H1 (cell line): ENCODE results near the gene RAD9A. TPM values are rescaled to one million over a fixed set of nuclear protein-coding genes. Genes with fewer than 3 reads are reported as not detected.

Source experiments
- CTCF ChIA-PET: fragments of 300-600 bp; sonication (Branson Sonifier 250); formaldehyde crosslinking; loops from one replicate; lab custom pipeline; 2021; ENCODE audit not compliant: partially characterized antibody; lab: Charles Lee
- POLR2A ChIA-PET: fragments of 300-600 bp; sonication (Branson Sonifier 250); formaldehyde crosslinking; loops from one replicate; lab custom pipeline; 2021; ENCODE audit warnings: inconsistent platforms; ENCODE audit not compliant: partially characterized antibody; lab: Charles Lee
- DNase-seq, 2 experiments: peaks; one replicate each; pipeline versions ENCODE4 v3.0.0 to v3.0.0-alpha.2; 2010 to 2022; ENCODE audit warnings: low spot score in 2 of 2, low read depth in 1 of 2, mixed read lengths in 1 of 2
- FAIRE-seq: peaks from 2 replicates; lab custom pipeline; 2011; peaks lifted over from hg19 to GRCh38; lab: Jason Lieb, UNC
- H2AFZ ChIP-seq: 2 replicates; pipeline ENCODE4 v1.8.1; 2012; ENCODE audit warnings: low read length, inconsistent platforms
- H2AK5ac ChIP-seq: 2 replicates; pipeline ENCODE4 v1.6.1; 2013; ENCODE audit warnings: low read depth, low read length
- H2BK120ac ChIP-seq: replicated peaks from 2 replicates; pipeline ENCODE3; 2013; ENCODE audit warnings: low read depth, low read length, inconsistent platforms
- H2BK12ac ChIP-seq: 2 replicates; pipeline ENCODE4 v1.6.1; 2013; ENCODE audit warnings: low read depth, low read length
- H2BK15ac ChIP-seq: 2 replicates; pipeline ENCODE4 v1.6.1; 2013; ENCODE audit warnings: low read length
- H2BK20ac ChIP-seq: 2 replicates; pipeline ENCODE4 v1.6.1; 2013; ENCODE audit warnings: low read length
- H2BK5ac ChIP-seq: 2 replicates; pipeline ENCODE4 v1.6.1; 2013; ENCODE audit warnings: low read depth, low read length
- H3K14ac ChIP-seq: 2 replicates; pipeline ENCODE4 v1.6.1; 2013; ENCODE audit warnings: inconsistent platforms; ENCODE audit not compliant: insufficient read length
- H3K18ac ChIP-seq: 2 replicates; pipeline ENCODE4 v1.6.1; 2013; ENCODE audit warnings: low read length; ENCODE audit errors: extremely low read depth
- H3K23ac ChIP-seq: 2 replicates; pipeline ENCODE4 v1.6.1; 2013; ENCODE audit warnings: inconsistent platforms; ENCODE audit not compliant: insufficient read length
- H3K23me2 ChIP-seq: 2 replicates; pipeline ENCODE4 v1.6.1; 2013; ENCODE audit warnings: low read depth, low read length
- H3K27ac ChIP-seq: 2 replicates; pipeline ENCODE4 v1.6.1; 2011; ENCODE audit warnings: low read depth, low read length, inconsistent platforms
- H3K27me3 ChIP-seq, 4 experiments: replicated peaks in 1 of 4; 1 replicate in 1 of 4; 2 replicates in 3 of 4; pipeline versions ENCODE4 v1.6.1 to v1.8.1; 2011 to 2013; ENCODE audit warnings: low read length in 3 of 4, mild to moderate bottlenecking in 3 of 4, inconsistent platforms in 2 of 4, mixed read lengths in 2 of 4, moderate library complexity in 1 of 4; ENCODE audit not compliant: control insufficient read depth in 3 of 4, insufficient read depth in 3 of 4; ENCODE audit errors: extremely low read depth in 1 of 4
- H3K36me3 ChIP-seq, 4 experiments: 2 replicates each; pipeline versions ENCODE4 v1.6.1 to v1.8.1; 2011 to 2013; ENCODE audit warnings: mild to moderate bottlenecking in 4 of 4, low read length in 3 of 4, moderate library complexity in 2 of 4, control low read depth in 1 of 4, inconsistent platforms in 1 of 4; ENCODE audit not compliant: insufficient read depth in 4 of 4, control insufficient read depth in 2 of 4
- H3K4ac ChIP-seq: replicated peaks from 2 replicates; pipeline ENCODE3; 2013; ENCODE audit warnings: low read length, low read depth, mixed read lengths, inconsistent platforms; ENCODE audit not compliant: insufficient read length
- H3K4me1 ChIP-seq, 4 experiments: replicated peaks in 1 of 4; 1 replicate in 1 of 4; 2 replicates in 3 of 4; pipeline versions ENCODE4 v1.6.1 to v1.8.1; 2011 to 2013; ENCODE audit warnings: low read length in 3 of 4, inconsistent platforms in 2 of 4, mixed read lengths in 1 of 4; ENCODE audit not compliant: insufficient read depth in 4 of 4, control insufficient read depth in 3 of 4
- H3K4me2 ChIP-seq, 2 experiments: 2 replicates each; pipeline versions ENCODE4 v1.6.1 to v1.8.1; 2011 to 2013; ENCODE audit warnings: low read depth in 2 of 2, low read length in 2 of 2, control low read depth in 1 of 2, inconsistent platforms in 1 of 2, mild to moderate bottlenecking in 1 of 2; ENCODE audit not compliant: insufficient read depth in 1 of 2
- H3K4me3 ChIP-seq, 4 experiments: fragments of 200-600, 300-600 bp in 1 of 4; sonication (generic), shearing (Covaris generic), sonication (Bioruptor Twin) in 1 of 4; 2 replicates each; pipeline versions ENCODE4 v1.5.1 to v1.8.1; 2011 to 2016; ENCODE audit warnings: low read length in 4 of 4, low read depth in 3 of 4, control low read depth in 2 of 4, inconsistent platforms in 2 of 4, mild to moderate bottlenecking in 2 of 4, mixed read lengths in 1 of 4, moderate library complexity in 1 of 4; ENCODE audit not compliant: insufficient read depth in 2 of 4; ENCODE audit errors: extremely low read depth in 1 of 4
- H3K56ac ChIP-seq: replicated peaks from 2 replicates; pipeline ENCODE3; 2013; ENCODE audit warnings: low read depth, mild to moderate bottlenecking, mixed read lengths, low read length, inconsistent platforms; ENCODE audit not compliant: insufficient read length
- H3K79me1 ChIP-seq: 2 replicates; pipeline ENCODE4 v1.6.1; 2013; ENCODE audit warnings: low read depth, low read length, control low read depth
- H3K79me2 ChIP-seq, 2 experiments: 2 replicates each; pipeline versions ENCODE4 v1.6.1 to v1.8.1; 2012 to 2013; ENCODE audit warnings: low read length in 2 of 2, mild to moderate bottlenecking in 2 of 2, inconsistent platforms in 1 of 2; ENCODE audit not compliant: insufficient read depth in 2 of 2, control insufficient read depth in 1 of 2
- H3K9ac ChIP-seq, 4 experiments: replicated peaks in 1 of 4; 1 replicate in 1 of 4; 2 replicates in 3 of 4; pipeline versions ENCODE4 v1.6.1 to v1.8.1; 2011 to 2013; ENCODE audit warnings: low read depth in 3 of 4, low read length in 3 of 4, control low read depth in 2 of 4, mild to moderate bottlenecking in 2 of 4, moderate library complexity in 2 of 4, inconsistent platforms in 1 of 4; ENCODE audit errors: extremely low read depth in 1 of 4
- H3K9me3 ChIP-seq, 2 experiments: 2 replicates each; pipeline versions ENCODE4 v1.6.1 to v1.8.1; 2012 to 2013; ENCODE audit warnings: mild to moderate bottlenecking in 2 of 2, moderate library complexity in 2 of 2, control low read depth in 1 of 2, inconsistent platforms in 1 of 2, low read depth in 1 of 2, low read length in 1 of 2, mixed read lengths in 1 of 2; ENCODE audit not compliant: insufficient read depth in 2 of 2
- H4K20me1 ChIP-seq, 2 experiments: replicated peaks in 1 of 2; 2 replicates each; pipeline versions ENCODE3 to v1.8.1; 2011 to 2013; ENCODE audit warnings: inconsistent platforms in 2 of 2, low read length in 2 of 2, mild to moderate bottlenecking in 1 of 2; ENCODE audit not compliant: insufficient read depth in 2 of 2, control insufficient read depth in 1 of 2
- H4K5ac ChIP-seq: 2 replicates; pipeline ENCODE4 v1.6.1; 2013; ENCODE audit warnings: low read length, low read depth, mixed read lengths, inconsistent platforms; ENCODE audit not compliant: insufficient read length
- H4K8ac ChIP-seq: 2 replicates; pipeline ENCODE4 v1.8.0; 2013; ENCODE audit warnings: mild to moderate bottlenecking, moderate library complexity, low read length, inconsistent platforms; ENCODE audit not compliant: insufficient read depth; ENCODE audit errors: extremely low read depth
- H4K91ac ChIP-seq: replicated peaks from 2 replicates; pipeline ENCODE3; 2013; ENCODE audit warnings: low read length, mixed read lengths, inconsistent platforms; ENCODE audit not compliant: insufficient read length
- BCL11A ChIP-seq, 2 experiments: IDR thresholded peaks; one replicate each; pipeline ENCODE4 v1.6.1; 2011; ENCODE audit warnings: low read depth in 2 of 2, low read length in 2 of 2, mild to moderate bottlenecking in 2 of 2
- WGBS, 2 experiments: shearing (Covaris generic) in 1 of 2; methylation state at CpG; one replicate each; pipeline versions ENCODE4 v1.1.6 to v1.1.7; 2013 to 2015; ENCODE audit warnings: low lambda C conversion rate in 2 of 2, mixed read lengths in 2 of 2, inconsistent platforms in 1 of 2, low coverage in 1 of 2, missing lambda C conversion rate in 1 of 2; ENCODE audit not compliant: insufficient replicate concordance in 2 of 2, insufficient coverage in 1 of 2, insufficient read length in 1 of 2; ENCODE audit errors: extremely low coverage in 1 of 2, missing lambda C conversion rate in 1 of 2; 5-methylcytosine and 5-hydroxymethylcytosine counted together
- polyA plus RNA-seq, 7 experiments: library from polyadenylated mRNA; depleted of rRNA in 3 of 7; stranded (reverse) in 5 of 7; unstranded in 2 of 7; fragments of >200 nt in 5 of 7; fragments of 200-250 nt in 2 of 7; gene quantifications; 1 replicate in 5 of 7; 2 replicates in 1 of 7; 4 replicates in 1 of 7; pipeline versions ENCODE4 v1.2.1 to v1.2.3, GENCODE V29; 2011 to 2013; ENCODE audit warnings: missing spikeins in 2 of 7, mixed read lengths in 2 of 7
- total RNA-seq: library from RNA; stranded (reverse); fragmentation: NEBNext Ultra II Directional; extraction: Animal tissue kit (Norgen Biotek cat#: 25700); gene quantifications from 2 replicates; pipeline ENCODE4 v1.2.1, GENCODE V29; 2021

The RAD9A gene
- total and polyA plus RNA-seq, 2 of the 8 experiments (the other 6 are each of a cell fraction or from before 2014, with no cell fraction given), result 22.2 to 25.5 TPM

DNA sequence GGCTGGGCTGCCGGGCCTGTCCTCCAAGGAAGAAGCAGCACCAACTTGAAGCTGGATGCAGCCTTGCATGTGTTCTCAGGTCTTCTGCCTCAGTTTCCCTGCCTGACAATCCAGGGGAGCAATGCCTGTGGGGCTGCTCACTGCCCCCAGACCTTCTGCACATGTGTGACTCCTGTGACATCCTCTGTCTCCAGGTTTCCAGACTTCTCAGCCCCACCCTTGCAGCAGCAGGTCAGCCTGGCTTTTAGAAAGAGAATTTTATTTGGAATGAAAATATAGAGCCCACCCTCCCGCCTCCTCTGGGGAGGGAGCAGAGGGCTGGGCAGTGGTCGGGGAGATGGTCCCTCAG, 46.0 kb downstream of the RAD9A start:
- Histone ChIP-seq H3K27me3 (no peaks in the 10 kb centered on the region), H3K4me1 (peaks cover 0 to 24% (median 16%) of the 10 kb centered on the region in 4 experiments; a peak in 6 of 7 replicates), H2BK15ac (0 out of 2 replicates have a peak overlapping the region, but pooled peaks have one; percentile 46), H3K4me3 (no peak overlapping the region), H3K79me1 (0 out of 2 replicates have a peak, but pooled peaks cover 2% of the 10 kb centered on the region), H3K79me2 (no peaks in the 10 kb centered on the region), H3K27ac (0 out of 2 replicates have a peak overlapping the region, but pooled peaks have one; percentile 52), H3K14ac (no peak overlapping the region), H3K23ac (no peak overlapping the region), H4K20me1 (peaks cover 4 to 27% of the 10 kb centered on the region in 2 experiments), H3K9ac (no peak overlapping the region), H4K5ac (no peak overlapping the region), H2BK20ac (no peak overlapping the region), H4K91ac (peak overlapping the region; percentile 81), H3K18ac (no peak overlapping the region; the same call in 1 of the 2 replicates), H2AK5ac (peak overlapping the region; percentile 82; the same call in 1 of the 2 replicates), H2AFZ (no peak overlapping the region), H3K4ac (no peak overlapping the region), H3K9me3 (no peaks in the 10 kb centered on the region), H3K36me3 (peaks cover 8 to 30% (median 16%) of the 10 kb centered on the region in 4 experiments; a peak in 7 of 8 replicates), H4K8ac (peak overlapping the region; percentile 51; the same call in 1 of the 2 replicates), H2BK12ac (0 out of 2 replicates have a peak overlapping the region, but pooled peaks have one; percentile 17), H3K23me2 (no peaks in the 10 kb centered on the region; the same call in 1 of the 2 replicates), H3K56ac (no peak overlapping the region), H3K4me2 (no peak overlapping the region), H2BK5ac (peak overlapping the region; percentile 69), H2BK120ac (no peak overlapping the region)
- ChIA-PET CTCF (interaction anchor here (0.6 to 2.2 kb wide), 9 partner anchors 13 to 43 kb away, joined by 3 to 8 read pairs (median 3); partner anchors contain the start of gene GPR152), POLR2A (interaction anchor here (1.0 to 12.5 kb wide), 17 partner anchors 10 to 83 kb away, joined by 3 to 104 read pairs (median 7); partner anchors contain the start of genes CABP4, CARNS1, GPR152 and PPP1CA)
- DNase-seq (no peak), FAIRE-seq (no peak)
- no peak for TF ChIP-seq BCL11A (IDR thresholded peaks at IDR 0.05; ENCODE audit: low read depth in 2 of 2, low read length in 2 of 2)
- 79% methylated on average over 1 of the region's 3 CpGs; no CpG with 5 or more reads in 1 of the 2 experiments for WGBS, 2 experiments
